Measurements from ENCODE around the gene RALGAPA1. TPM values are rescaled to one million over a fixed set of nuclear protein-coding genes. Genes with fewer than 3 reads are reported as not detected.

RALGAPA1 gene
- total RNA-seq, 1 donor from 2014 or later = 47.9 TPM

DNA sequence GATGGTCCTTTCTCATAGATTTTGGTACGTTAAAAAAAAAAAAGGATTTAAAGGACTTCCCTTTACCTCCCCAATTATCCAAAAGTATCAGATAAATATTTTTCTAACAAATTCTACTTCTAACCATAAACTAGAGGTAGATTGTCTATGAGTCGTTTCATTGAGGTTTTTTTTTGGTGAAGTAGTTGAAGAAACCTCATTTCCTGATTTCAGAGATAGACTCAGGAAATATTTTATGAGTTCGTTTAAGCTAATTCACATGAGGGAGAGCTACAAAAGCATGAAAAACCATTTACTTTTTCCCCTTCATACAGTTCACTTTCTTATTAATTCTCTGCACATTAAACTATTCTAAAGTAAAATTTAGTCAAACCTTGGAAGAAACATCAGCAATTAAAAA, 112.5 kb downstream of the RALGAPA1 start:
- H3K4me1 Mint-ChIP-seq (ENCODE audit: unreplicated experiment) = no peaks in the 10 kb centered on the region
- H3K27me3 Mint-ChIP-seq (ENCODE audit: unreplicated experiment) = no peaks in the 10 kb centered on the region
- H3K9me3 Mint-ChIP-seq (ENCODE audit: unreplicated experiment) = no peaks in the 10 kb centered on the region
- H3K4me3 Mint-ChIP-seq (ENCODE audit: unreplicated experiment) = no peak overlapping the region
- DNase-seq (ENCODE audit: extremely low spot score, unreplicated experiment) = no peak
- peaks cover 8% of the 10 kb centered on the region for H3K36me3 Mint-ChIP-seq (ENCODE audit: unreplicated experiment)
- no peak overlapping the region for H3K27ac Mint-ChIP-seq (ENCODE audit: unreplicated experiment)
- TF ChIP-seq, protein P1, sequence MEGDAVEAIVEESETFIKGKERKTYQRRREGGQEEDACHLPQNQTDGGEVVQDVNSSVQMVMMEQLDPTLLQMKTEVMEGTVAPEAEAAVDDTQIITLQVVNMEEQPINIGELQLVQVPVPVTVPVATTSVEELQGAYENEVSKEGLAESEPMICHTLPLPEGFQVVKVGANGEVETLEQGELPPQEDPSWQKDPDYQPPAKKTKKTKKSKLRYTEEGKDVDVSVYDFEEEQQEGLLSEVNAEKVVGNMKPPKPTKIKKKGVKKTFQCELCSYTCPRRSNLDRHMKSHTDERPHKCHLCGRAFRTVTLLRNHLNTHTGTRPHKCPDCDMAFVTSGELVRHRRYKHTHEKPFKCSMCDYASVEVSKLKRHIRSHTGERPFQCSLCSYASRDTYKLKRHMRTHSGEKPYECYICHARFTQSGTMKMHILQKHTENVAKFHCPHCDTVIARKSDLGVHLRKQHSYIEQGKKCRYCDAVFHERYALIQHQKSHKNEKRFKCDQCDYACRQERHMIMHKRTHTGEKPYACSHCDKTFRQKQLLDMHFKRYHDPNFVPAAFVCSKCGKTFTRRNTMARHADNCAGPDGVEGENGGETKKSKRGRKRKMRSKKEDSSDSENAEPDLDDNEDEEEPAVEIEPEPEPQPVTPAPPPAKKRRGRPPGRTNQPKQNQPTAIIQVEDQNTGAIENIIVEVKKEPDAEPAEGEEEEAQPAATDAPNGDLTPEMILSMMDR (IDR thresholded peaks at IDR 0.05) = no peak

DNA sequence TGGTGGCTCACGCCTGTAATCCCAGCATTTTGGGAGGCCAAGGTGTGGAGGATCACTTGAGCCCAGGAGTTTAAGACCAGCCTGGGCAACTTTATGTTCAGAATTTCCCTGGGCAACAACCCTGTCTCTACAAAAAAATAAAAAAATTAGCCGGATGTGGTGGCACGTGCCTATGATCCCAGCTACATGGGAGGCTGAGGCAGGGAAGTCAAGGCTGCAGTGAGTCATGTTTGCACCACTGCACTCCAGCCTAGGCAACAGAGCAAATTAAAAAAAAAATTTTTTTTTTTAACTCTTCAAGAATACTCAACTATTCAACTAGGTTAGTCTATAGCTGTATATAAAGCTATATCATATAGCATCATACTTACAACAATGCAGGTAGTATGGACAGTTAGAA, 113.0 kb downstream of the RALGAPA1 start:
- Mint-ChIP-seq H3K9me3 (ENCODE audit: unreplicated experiment) (no peaks in the 10 kb centered on the region), H3K27ac (ENCODE audit: unreplicated experiment) (no peak overlapping the region), H3K27me3 (ENCODE audit: unreplicated experiment) (no peaks in the 10 kb centered on the region), H3K4me3 (ENCODE audit: unreplicated experiment) (no peak overlapping the region), H3K36me3 (ENCODE audit: unreplicated experiment) (peaks cover 8% of the 10 kb centered on the region), H3K4me1 (ENCODE audit: unreplicated experiment) (no peaks in the 10 kb centered on the region)
- DNase-seq (ENCODE audit: extremely low spot score, unreplicated experiment) = no peak
- TF ChIP-seq, protein P1 (IDR thresholded peaks at IDR 0.05) = no peak

DNA sequence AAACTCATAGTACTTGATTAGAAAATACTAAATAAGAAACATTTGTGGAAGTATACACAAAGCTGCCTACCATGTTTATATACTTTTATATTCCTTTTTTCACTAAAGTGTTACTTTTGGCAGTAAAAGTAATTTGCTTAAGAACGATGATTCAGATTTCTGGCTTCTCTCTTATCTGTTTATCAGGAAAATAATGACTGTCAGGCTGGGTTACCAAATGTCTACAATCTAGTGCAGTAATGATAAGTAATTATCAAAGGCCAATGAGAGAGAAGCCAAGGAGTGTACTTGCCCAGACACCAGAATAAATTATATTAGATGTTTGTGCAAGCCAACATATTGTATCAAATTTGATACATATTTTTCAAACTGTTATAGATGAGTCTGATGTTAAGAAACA, 113.4 kb downstream of the RALGAPA1 start:
- TF ChIP-seq, protein P1 (IDR thresholded peaks at IDR 0.05) = no peak
- no peak overlapping the region for H3K27ac Mint-ChIP-seq (ENCODE audit: unreplicated experiment)
- no peak overlapping the region for H3K4me3 Mint-ChIP-seq (ENCODE audit: unreplicated experiment)
- DNase-seq (ENCODE audit: extremely low spot score, unreplicated experiment) = no peak
- no peaks in the 10 kb centered on the region for H3K9me3 Mint-ChIP-seq (ENCODE audit: unreplicated experiment)
- peaks cover 8% of the 10 kb centered on the region for H3K36me3 Mint-ChIP-seq (ENCODE audit: unreplicated experiment)
- no peaks in the 10 kb centered on the region for H3K27me3 Mint-ChIP-seq (ENCODE audit: unreplicated experiment)
- H3K4me1 Mint-ChIP-seq (ENCODE audit: unreplicated experiment) = no peaks in the 10 kb centered on the region

DNA sequence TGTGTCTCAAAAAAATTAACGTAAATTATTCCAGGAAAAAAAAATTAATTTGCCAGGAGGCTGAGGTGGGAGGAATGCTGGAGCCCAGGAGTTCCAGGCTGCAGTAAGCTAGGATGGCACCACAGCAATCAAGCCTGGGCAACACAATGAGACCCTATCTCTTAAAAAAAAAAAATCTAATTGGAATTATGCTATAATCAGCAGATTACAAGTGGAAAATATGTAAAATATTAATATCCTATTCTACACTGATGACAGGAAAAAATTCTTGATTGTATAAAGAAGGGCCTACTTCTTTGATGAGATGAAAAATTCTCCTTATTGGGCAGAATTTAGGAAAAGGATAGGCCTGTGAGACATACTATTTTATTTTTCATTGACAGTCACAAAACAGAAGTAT, 114.0 kb downstream of the RALGAPA1 start:
- Mint-ChIP-seq H3K4me3 (ENCODE audit: unreplicated experiment) (no peak overlapping the region), H3K36me3 (ENCODE audit: unreplicated experiment) (peaks cover 7% of the 10 kb centered on the region), H3K4me1 (ENCODE audit: unreplicated experiment) (no peaks in the 10 kb centered on the region), H3K27ac (ENCODE audit: unreplicated experiment) (no peak overlapping the region), H3K27me3 (ENCODE audit: unreplicated experiment) (no peaks in the 10 kb centered on the region), H3K9me3 (ENCODE audit: unreplicated experiment) (no peaks in the 10 kb centered on the region)
- no peak for DNase-seq (ENCODE audit: extremely low spot score, unreplicated experiment)
- TF ChIP-seq, protein P1 (IDR thresholded peaks at IDR 0.05) = no peak

DNA sequence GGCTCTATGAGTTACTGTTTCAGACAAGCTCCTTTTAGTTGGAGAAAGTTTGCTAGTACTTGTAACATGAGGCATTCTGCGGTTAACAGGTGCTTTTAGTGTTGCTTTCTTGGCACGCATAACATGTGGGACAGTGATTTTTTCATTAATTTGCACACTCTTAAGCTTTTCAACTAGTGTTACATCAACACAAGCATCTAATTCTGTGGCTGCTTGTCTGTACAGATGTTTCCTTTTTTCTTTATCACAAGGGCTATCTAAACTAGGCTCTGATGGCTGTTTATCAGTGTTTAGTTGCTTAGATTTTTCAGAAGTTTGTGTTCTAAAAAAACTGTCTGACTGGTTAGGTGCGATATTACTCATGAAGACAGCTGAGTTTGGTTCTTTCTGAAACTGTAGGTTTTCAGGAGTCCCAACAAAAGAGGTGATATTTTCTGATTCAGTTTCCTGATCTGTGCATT, 120.1 kb downstream of the RALGAPA1 start:
- Mint-ChIP-seq H3K4me1 (ENCODE audit: unreplicated experiment) (peaks cover 11% of the 10 kb centered on the region), H3K27me3 (ENCODE audit: unreplicated experiment) (no peaks in the 10 kb centered on the region), H3K36me3 (ENCODE audit: unreplicated experiment) (peaks cover 18% of the 10 kb centered on the region), H3K27ac (ENCODE audit: unreplicated experiment) (no peak overlapping the region), H3K9me3 (ENCODE audit: unreplicated experiment) (no peaks in the 10 kb centered on the region), H3K4me3 (ENCODE audit: unreplicated experiment) (no peak overlapping the region)
- TF ChIP-seq, protein P1 (IDR thresholded peaks at IDR 0.05) = no peak
- DNase-seq (ENCODE audit: extremely low spot score, unreplicated experiment) = no peak

All from osteocyte (in vitro differentiated cells).